Epithelial cell of umbilical artery (primary cell): ENCODE measurements around the gene CELA3B. TPM values are rescaled to one million over a fixed set of nuclear protein-coding genes. Genes with fewer than 3 reads are reported as not detected.

Experiments
- total RNA-seq: library from RNA; depleted of rRNA; stranded (reverse); fragments of >200 nt; gene quantifications from 2 replicates; pipeline ENCODE4 v1.2.3, GENCODE V29; 2014

CELA3B gene
- 1.3 TPM in 1 of 2 replicates, not detected in the other for total RNA-seq

GRCh38 chr1:21976703-21977239, at the start of gene CELA3B:
CELA3B (plus strand) TSS chr1:21977022; CDS start chr1:21977040, 18 bp downstream.

GRCh38 chr1:21937034-21937371, 39.8 kb upstream of the CELA3B start, which contains the start of gene HSPG2:
HSPG2 (minus strand) TSS chr1:21937310; CDS start chr1:21937217, 93 bp downstream.

DNA sequence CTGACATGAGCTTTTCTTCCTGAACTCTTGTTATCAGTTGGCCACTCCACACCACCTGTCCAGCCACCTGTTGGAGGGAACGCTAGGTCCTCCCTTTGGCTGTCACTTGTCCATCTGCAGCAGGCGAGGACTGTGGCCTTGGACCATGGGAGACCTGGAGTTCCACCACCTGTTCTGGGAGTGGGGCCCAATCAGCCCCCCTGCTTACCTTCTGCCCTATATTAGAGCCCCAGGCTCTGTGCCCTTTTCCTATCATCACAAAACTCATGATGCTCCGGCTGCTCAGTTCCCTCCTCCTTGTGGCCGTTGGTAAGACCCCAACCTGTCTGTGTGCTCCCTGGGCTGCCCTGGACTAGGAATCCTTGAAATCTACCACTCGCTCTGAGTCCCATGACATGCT, 24.6 kb downstream of the CELA3B start, which contains the start of gene CELA3A:
Gene CELA3A, plus strand, starts transcription at position 249 of the 400 bp plus-strand sequence. Its CDS starts 18 bp downstream, at position 267.

Other genes starting within 250 kb of the CELA3B start
- gene USP48, start 193.9 kb upstream of the CELA3B start, total RNA-seq: 91.6 and 97.6 TPM in 2 replicates
- not detected in 2 replicates for gene LDLRAD2, start 164.8 kb upstream of the CELA3B start, total RNA-seq
- 507 and 1,288 TPM in 2 replicates for gene HSPG2, start 39.7 kb upstream of the CELA3B start, total RNA-seq
- not detected in 2 replicates for gene CELA3A, start 24.6 kb downstream of the CELA3B start, total RNA-seq
- gene CDC42, start 75.7 kb downstream of the CELA3B start, total RNA-seq: 655 and 1,227 TPM in 2 replicates
- gene WNT4, start 166.1 kb downstream of the CELA3B start, total RNA-seq: under 0.01 and 0.15 TPM in 2 replicates